Small intestine (tissue), 16 donors: ENCODE data around the gene STAC2. TPM values are rescaled to one million over a fixed set of nuclear protein-coding genes. Genes with fewer than 3 reads are reported as not detected.
A peak's percentile ranks its signal among the peaks of the same experiment; 100 is the strongest.
"Not testable (repeated sequence)": the region's sequence is repeated elsewhere in the genome, so short reads cannot be mapped to it uniquely, and the experiment has no call there.

ENCODE experiments used
- DNase-seq, 2 donors: peaks; one replicate each; pipeline versions ENCODE4 v3.0.0 to v3.0.0-alpha.2; 2013
- FAIRE-seq: peaks from 2 replicates; lab custom pipeline; 2012; peaks lifted over from hg19 to GRCh38; lab: Jason Lieb, UNC
- H3K27ac ChIP-seq, 3 donors: one replicate each; pipeline ENCODE4 v1.5.1; 2013; ENCODE audit warnings: low read length in 2 of 3, mild to moderate bottlenecking in 2 of 3, control low read depth in 1 of 3, inconsistent platforms in 1 of 3, low read depth in 1 of 3, moderate library complexity in 1 of 3
- H3K27me3 ChIP-seq, 3 donors: one replicate each; pipeline ENCODE4 v1.6.1; 2013; ENCODE audit warnings: low read length in 3 of 3, inconsistent platforms in 1 of 3; ENCODE audit not compliant: control insufficient read depth in 3 of 3, insufficient read depth in 3 of 3
- H3K36me3 ChIP-seq, 3 donors: one replicate each; pipeline ENCODE4 v1.6.1; 2013; ENCODE audit warnings: low read length in 3 of 3, inconsistent platforms in 1 of 3, low read depth in 1 of 3, mild to moderate bottlenecking in 1 of 3, moderate library complexity in 1 of 3; ENCODE audit not compliant: control insufficient read depth in 3 of 3, insufficient read depth in 2 of 3
- H3K4me1 ChIP-seq, 3 donors: one replicate each; pipeline ENCODE4 v1.6.1; 2013; ENCODE audit warnings: low read length in 2 of 3, inconsistent platforms in 1 of 3, low read depth in 1 of 3, mild to moderate bottlenecking in 1 of 3, moderate library complexity in 1 of 3; ENCODE audit not compliant: control insufficient read depth in 3 of 3, insufficient read depth in 2 of 3
- H3K4me3 ChIP-seq, 3 donors: one replicate each; pipeline ENCODE4 v1.5.1; 2013; ENCODE audit warnings: low read length in 3 of 3, control low read depth in 1 of 3, inconsistent platforms in 1 of 3, low read depth in 1 of 3, mild to moderate bottlenecking in 1 of 3, moderate library complexity in 1 of 3
- H3K9me3 ChIP-seq, 2 donors: one replicate each; pipeline ENCODE4 v1.6.1; 2013; ENCODE audit warnings: low read depth in 1 of 2, low read length in 1 of 2; ENCODE audit not compliant: control insufficient read depth in 2 of 2, insufficient read depth in 1 of 2
- WGBS, 3 donors: extraction: QIAGEN DNeasy Blood & Tissue Kit; methylation state at CpG; one replicate each; pipeline ENCODE4 v1.1.7; 2013; 5-methylcytosine and 5-hydroxymethylcytosine counted together
- long read RNA-seq, 10 donors: transcript quantifications; one replicate each; lab custom pipeline, GENCODE V29; 2026
- polyA plus RNA-seq, 4 donors: library from polyadenylated mRNA; stranded (reverse) in 3 of 4; unstranded in 1 of 4; fragments of 200-250 nt in 3 of 4; fragments of 120-200 nt in 1 of 4; gene quantifications; one replicate each; pipeline versions ENCODE4 v1.2.1 to v1.2.3, GENCODE V29; 2013
- donor health status: healthy with polysubstance abuse.
- donor health status: control.
- donor health status: control.
- donor health status: Bipolar disorder and iron deficiency.
- donor health status: healthy.

Gene STAC2
- under 1 TPM in 2 of 4 donors, not detected in 2; 0.31 to 0.64 TPM for polyA plus RNA-seq
- long read RNA-seq, donor 1, result 0 reads
- long read RNA-seq, donor 2, partial matches to known transcripts, result 0 of 1 reads
- long read RNA-seq, donor 2, other reads (novel, unspliced or antisense), result 0 of 1 reads
- long read RNA-seq, donor 3, result 0 reads
- long read RNA-seq, donor 4, result 0 reads
- long read RNA-seq, donor 5, result 0 reads
- long read RNA-seq, donor 6, result 0 reads
- long read RNA-seq, donor 7, result 0 reads
- long read RNA-seq, donor 8, result 0 reads
- long read RNA-seq, donor 9, result 0 reads
- long read RNA-seq, donor 10, result 0 reads

- Histone ChIP-seq H3K4me3 (peak within 1 kb of the TSS in 2 of 3 donors; percentile 14 to 24), H3K4me1 (peaks cover 0 to 3% (median 0%) of the 10 kb centered on the region in 3 donors), H3K27ac (no peak within 1 kb of the TSS), H3K9me3 (no peaks in the 10 kb centered on the region), H3K27me3 (peaks cover 6 to 75% (median 18%) of the 10 kb centered on the region in 3 donors), H3K36me3 (no peaks in the 10 kb centered on the region)
- DNase-seq (no peak), FAIRE-seq (no peak)
- 2 to 5% (median 3%) methylated on average over 40 to 71 of the region's 71 CpGs for WGBS, 3 donors
Observed at GRCh38 chr17:39225308-39225958, at the start of gene STAC2. TSS of gene STAC2 (minus strand) at chr17:39225945. CDS start at chr17:39225502, 443 bp downstream.

- no peak for DNase-seq
- Histone ChIP-seq H3K4me1 (no peaks in the 10 kb centered on the region), H3K36me3 (peaks cover 4 to 58% (median 12%) of the 10 kb centered on the region in 3 donors), H3K27me3 (no peaks in the 10 kb centered on the region), H3K9me3 (no peaks in the 10 kb centered on the region), H3K4me3 (no peak overlapping the region), H3K27ac (no peak overlapping the region)
- 91 to 100% (median 97%) methylated on average over 2 to 3 of the region's 3 CpGs for WGBS, 3 donors
- no peak for FAIRE-seq
Observed at GRCh38 chr17:39271546-39271945, 45.8 kb upstream of the STAC2 start.

- H3K27ac ChIP-seq, result no peak overlapping the region
- no peaks in the 10 kb centered on the region for H3K4me1 ChIP-seq
- peaks cover 4 to 54% (median 12%) of the 10 kb centered on the region in 3 donors for H3K36me3 ChIP-seq
- H3K27me3 ChIP-seq, result no peaks in the 10 kb centered on the region
- DNase-seq, result peak in 1 of 2 donors; percentile 28
- 49 to 65% (median 56%) methylated on average over 3 of the region's 3 CpGs for WGBS, 3 donors
- no peak for FAIRE-seq
- H3K9me3 ChIP-seq, result no peaks in the 10 kb centered on the region
- H3K4me3 ChIP-seq, result no peak overlapping the region
Observed at GRCh38 chr17:39270923-39271322, 45.2 kb upstream of the STAC2 start.

- no peak overlapping the region for H3K27ac ChIP-seq
- no peak for FAIRE-seq
- DNase-seq, result no peak
- no peaks in the 10 kb centered on the region for H3K4me1 ChIP-seq
- 81 to 89% (median 85%) methylated on average over 5 of the region's 5 CpGs for WGBS, 3 donors
- H3K36me3 ChIP-seq, result peaks cover 10 to 48% (median 18%) of the 10 kb centered on the region in 3 donors
- no peaks in the 10 kb centered on the region for H3K27me3 ChIP-seq
- H3K9me3 ChIP-seq, result no peaks in the 10 kb centered on the region
- no peak overlapping the region for H3K4me3 ChIP-seq
Observed at GRCh38 chr17:39264119-39264518, 38.4 kb upstream of the STAC2 start.

- H3K27ac ChIP-seq, result no peak overlapping the region
- H3K36me3 ChIP-seq, result peaks cover 9 to 37% (median 19%) of the 10 kb centered on the region in 3 donors
- DNase-seq, result no peak
- no peak overlapping the region for H3K4me3 ChIP-seq
- H3K4me1 ChIP-seq, result peaks cover 0 to 3% (median 0%) of the 10 kb centered on the region in 3 donors
- no peak for FAIRE-seq
- WGBS, 3 donors, result 83 to 89% (median 89%) methylated on average over 7 of the region's 7 CpGs
- no peaks in the 10 kb centered on the region for H3K27me3 ChIP-seq
- H3K9me3 ChIP-seq, result no peaks in the 10 kb centered on the region
Observed at GRCh38 chr17:39261286-39261685, 35.5 kb upstream of the STAC2 start.

GRCh38 chr17:39252788-39253460, 27.2 kb upstream of the STAC2 start:
- H3K4me3 ChIP-seq, result no peak overlapping the region
- WGBS, 3 donors, result 83 to 88% (median 84%) methylated on average over 7 of the region's 7 CpGs
- no peak for FAIRE-seq
- H3K27me3 ChIP-seq, result no peaks in the 10 kb centered on the region
- H3K36me3 ChIP-seq, result peaks cover 5 to 23% (median 9%) of the 10 kb centered on the region in 3 donors
- peaks cover 0 to 10% (median 2%) of the 10 kb centered on the region in 3 donors for H3K4me1 ChIP-seq
- H3K9me3 ChIP-seq, result no peaks in the 10 kb centered on the region
- no peak for DNase-seq
- H3K27ac ChIP-seq, result no peak overlapping the region

- 26 to 49% (median 43%) methylated on average over 1 of the region's 1 CpG for WGBS, 3 donors
- Histone ChIP-seq H3K27ac (no peak overlapping the region), H3K4me1 (peaks cover 0 to 10% (median 2%) of the 10 kb centered on the region in 3 donors), H3K4me3 (no peak overlapping the region), H3K9me3 (no peaks in the 10 kb centered on the region), H3K27me3 (no peaks in the 10 kb centered on the region), H3K36me3 (peaks cover 3 to 23% (median 6%) of the 10 kb centered on the region in 3 donors)
- peak in 1 of 2 donors; percentile 78 for DNase-seq
- FAIRE-seq, result no peak
Observed at GRCh38 chr17:39251997-39252396, 26.3 kb upstream of the STAC2 start.

- H3K27ac ChIP-seq, H3K9me3 ChIP-seq, H3K4me1 ChIP-seq, H3K27me3 ChIP-seq, DNase-seq, FAIRE-seq, H3K4me3 ChIP-seq: not testable (repeated sequence)
- 94 to 96% (median 95%) methylated on average over 12 of the region's 12 CpGs for WGBS, 3 donors
- peaks cover 3 to 16% (median 6%) of the 10 kb centered on the region in 3 donors for H3K36me3 ChIP-seq
Observed at GRCh38 chr17:39250076-39250475, 24.3 kb upstream of the STAC2 start.
